ENCODE data around the gene TUBGCP3.

DNA sequence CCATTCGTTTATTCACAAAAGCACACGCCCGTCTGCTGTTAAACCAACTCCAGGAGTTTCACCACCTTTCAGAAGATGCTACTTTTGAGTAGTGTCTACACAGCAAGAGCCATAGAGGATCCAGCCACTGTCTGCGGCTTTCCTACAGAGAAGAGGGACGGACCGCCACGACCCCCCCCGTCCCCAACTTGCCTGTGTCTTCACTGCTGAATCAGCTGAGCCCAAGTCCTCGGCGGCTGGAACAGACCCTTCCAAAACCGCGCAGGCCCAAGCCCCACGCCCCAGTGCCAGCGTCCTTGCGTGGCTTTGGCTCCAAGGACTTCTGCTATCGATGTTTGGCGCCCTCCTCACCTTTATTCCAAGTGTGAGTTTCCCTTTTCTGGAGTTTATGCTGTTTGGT lies 146.7 kb downstream of the TUBGCP3 start:
- TF ChIP-seq, protein P1, sequence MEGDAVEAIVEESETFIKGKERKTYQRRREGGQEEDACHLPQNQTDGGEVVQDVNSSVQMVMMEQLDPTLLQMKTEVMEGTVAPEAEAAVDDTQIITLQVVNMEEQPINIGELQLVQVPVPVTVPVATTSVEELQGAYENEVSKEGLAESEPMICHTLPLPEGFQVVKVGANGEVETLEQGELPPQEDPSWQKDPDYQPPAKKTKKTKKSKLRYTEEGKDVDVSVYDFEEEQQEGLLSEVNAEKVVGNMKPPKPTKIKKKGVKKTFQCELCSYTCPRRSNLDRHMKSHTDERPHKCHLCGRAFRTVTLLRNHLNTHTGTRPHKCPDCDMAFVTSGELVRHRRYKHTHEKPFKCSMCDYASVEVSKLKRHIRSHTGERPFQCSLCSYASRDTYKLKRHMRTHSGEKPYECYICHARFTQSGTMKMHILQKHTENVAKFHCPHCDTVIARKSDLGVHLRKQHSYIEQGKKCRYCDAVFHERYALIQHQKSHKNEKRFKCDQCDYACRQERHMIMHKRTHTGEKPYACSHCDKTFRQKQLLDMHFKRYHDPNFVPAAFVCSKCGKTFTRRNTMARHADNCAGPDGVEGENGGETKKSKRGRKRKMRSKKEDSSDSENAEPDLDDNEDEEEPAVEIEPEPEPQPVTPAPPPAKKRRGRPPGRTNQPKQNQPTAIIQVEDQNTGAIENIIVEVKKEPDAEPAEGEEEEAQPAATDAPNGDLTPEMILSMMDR (IDR thresholded peaks at IDR 0.05), result no peak
- no peak for TF ChIP-seq POLR2A (IDR thresholded peaks at IDR 0.05)
